ENCODE measurements around the gene KNDC1.

KNDC1 gene

DNA sequence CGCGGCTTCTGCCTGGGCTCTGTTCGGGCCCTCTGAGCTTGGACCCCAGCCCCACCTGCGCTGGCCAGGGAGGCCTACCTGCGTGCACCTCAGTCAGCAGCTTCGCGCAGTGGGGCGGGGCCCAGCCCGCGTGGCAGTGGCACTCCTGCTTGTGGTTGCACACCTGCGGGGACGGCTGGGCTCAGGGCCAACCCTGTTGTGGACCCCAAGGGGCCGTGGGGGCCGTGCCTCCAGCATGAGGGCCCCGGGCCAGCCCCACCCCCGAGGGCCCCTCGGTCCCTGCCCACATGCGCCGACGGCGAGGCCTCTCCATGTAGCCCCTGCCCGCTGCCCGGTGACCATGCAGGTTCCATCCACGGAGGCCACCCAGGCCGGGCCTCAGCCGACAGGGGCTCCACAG, 109.3 kb downstream of the KNDC1 start:
- no peak overlapping the region for H3K4me3 ChIP-seq (ENCODE audit: low read depth, low read length)
- TF ChIP-seq, protein P1, sequence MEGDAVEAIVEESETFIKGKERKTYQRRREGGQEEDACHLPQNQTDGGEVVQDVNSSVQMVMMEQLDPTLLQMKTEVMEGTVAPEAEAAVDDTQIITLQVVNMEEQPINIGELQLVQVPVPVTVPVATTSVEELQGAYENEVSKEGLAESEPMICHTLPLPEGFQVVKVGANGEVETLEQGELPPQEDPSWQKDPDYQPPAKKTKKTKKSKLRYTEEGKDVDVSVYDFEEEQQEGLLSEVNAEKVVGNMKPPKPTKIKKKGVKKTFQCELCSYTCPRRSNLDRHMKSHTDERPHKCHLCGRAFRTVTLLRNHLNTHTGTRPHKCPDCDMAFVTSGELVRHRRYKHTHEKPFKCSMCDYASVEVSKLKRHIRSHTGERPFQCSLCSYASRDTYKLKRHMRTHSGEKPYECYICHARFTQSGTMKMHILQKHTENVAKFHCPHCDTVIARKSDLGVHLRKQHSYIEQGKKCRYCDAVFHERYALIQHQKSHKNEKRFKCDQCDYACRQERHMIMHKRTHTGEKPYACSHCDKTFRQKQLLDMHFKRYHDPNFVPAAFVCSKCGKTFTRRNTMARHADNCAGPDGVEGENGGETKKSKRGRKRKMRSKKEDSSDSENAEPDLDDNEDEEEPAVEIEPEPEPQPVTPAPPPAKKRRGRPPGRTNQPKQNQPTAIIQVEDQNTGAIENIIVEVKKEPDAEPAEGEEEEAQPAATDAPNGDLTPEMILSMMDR (IDR thresholded peaks at IDR 0.05; ENCODE audit: borderline replicate concordance, insufficient read depth, low read depth, low read length) = no peak

DNA sequence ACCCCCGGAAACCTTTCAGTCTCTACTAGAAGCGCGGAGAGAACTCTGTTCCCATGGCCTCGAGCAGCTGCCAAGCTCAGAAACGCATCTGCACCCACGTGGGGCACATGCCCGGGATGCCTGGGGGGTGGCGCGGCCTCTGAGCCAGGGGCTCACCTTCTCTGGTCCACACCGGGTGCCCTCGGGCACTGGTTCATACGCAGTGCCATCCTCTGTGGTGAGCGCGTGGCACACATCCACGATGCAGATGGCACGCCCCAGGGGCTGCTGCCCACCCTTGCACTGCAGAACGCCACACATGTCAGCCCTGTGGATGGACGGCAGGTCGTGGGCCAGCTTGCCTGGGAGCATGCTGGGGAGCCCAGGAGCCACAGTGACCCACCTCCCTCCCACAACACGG, 110.2 kb downstream of the KNDC1 start:
- TF ChIP-seq, protein P1 (IDR thresholded peaks at IDR 0.05; ENCODE audit: borderline replicate concordance, insufficient read depth, low read depth, low read length) = no peak
- no peak overlapping the region for H3K4me3 ChIP-seq (ENCODE audit: low read depth, low read length)

DNA sequence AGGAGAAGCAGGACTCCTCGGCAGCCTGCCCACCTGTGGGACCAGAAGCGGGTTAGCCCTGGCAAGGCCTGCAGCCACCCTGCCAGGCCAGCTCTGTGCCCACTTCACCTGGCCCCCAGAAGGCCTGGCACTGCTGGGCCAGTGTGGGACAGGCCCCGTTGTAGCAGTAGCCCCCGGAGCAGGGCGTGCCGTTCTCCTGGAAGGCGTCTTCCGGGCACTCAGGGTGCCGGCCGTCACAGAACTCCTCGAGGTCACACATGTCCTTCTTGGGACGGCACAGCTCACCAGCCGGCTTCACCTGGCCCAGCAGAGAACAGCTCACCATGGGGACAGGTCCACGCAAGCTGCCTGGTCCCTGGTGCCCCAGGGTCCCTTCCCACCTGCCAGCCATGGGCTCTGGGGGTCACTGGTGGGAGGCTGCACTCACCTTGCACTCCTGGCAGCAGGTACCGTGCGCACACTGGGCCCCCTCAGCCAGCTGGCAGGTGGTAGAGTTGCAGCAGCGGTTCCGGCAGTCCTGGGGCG, 110.8 kb downstream of the KNDC1 start:
- H3K4me3 ChIP-seq (ENCODE audit: low read depth, low read length) = no peak overlapping the region
- TF ChIP-seq, protein P1 (IDR thresholded peaks at IDR 0.05; ENCODE audit: borderline replicate concordance, insufficient read depth, low read depth, low read length) = no peak

DNA sequence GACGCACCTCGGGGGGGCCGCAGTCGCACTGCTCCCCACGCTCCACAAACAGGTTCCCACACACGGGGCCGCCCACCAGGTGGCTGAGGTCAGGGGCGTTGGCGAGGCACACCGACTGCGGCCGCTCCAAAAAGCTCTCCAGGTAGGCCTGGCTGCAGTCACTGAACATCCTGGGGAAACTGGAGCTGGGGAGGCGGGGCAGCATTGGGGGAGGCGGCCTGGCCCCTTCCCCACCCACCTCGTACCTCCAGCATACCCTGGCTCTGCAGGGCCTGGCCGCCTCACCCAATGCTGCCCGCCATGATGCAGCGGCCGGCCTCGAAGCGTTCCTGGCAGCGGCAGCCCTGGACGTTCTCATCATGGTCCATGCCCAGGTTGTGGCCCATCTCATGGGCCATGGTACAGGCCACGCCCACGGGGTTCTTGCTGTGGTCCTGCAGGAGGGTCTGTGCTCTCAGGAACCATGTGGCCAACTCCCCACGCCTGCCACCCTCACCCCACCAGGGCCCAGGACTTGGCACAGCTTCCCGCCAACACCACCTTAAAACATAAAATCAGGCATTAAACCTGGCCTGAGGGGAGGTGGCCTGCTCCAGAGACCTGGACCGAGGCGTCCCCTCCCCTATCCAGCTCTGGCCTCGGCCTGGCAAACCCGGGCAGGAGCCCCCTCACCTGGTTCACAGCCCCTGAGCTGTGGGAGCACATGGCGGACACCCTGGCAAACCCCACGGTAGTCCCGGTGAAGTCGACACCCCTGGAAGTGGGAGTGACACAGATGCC, 111.7 kb downstream of the KNDC1 start:
- no peak overlapping the region for H3K4me3 ChIP-seq (ENCODE audit: low read depth, low read length)

DNA sequence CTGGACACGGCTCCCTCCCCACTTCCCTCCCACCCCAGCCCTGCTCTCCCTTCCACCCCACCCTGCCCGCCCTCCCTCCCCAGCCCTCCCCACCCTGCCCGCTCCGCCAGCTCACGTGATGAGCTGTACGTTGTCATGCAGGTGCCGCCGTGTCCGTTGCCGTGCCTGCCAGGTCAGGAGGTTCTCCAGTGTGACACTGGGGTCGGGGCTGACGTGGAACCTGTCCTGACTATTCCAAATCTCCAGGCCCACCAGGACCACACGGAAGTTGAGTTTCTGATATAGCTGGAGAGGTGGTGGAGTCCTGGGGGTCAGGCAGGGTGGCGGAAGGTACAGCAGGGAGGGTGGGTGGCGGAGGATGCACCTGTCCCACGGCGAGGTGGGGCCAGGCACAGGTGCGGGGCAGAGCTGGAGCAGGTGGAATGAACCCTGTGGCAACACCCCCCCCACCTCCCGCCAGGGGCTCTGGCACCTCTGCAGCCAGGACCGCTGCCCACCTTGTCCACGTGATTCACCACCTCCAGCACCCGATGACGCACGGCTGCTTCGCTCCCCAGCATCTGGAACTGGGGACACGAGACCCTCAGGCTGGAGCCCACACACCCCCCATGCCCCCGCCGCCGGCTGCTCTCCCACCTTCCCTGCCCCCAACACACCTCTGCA, 112.4 kb downstream of the KNDC1 start:
- no peak overlapping the region for H3K4me3 ChIP-seq (ENCODE audit: low read depth, low read length)
- TF ChIP-seq, protein P1 (IDR thresholded peaks at IDR 0.05; ENCODE audit: borderline replicate concordance, insufficient read depth, low read depth, low read length) = no peak

More for the DNA sequence above, 111.7 kb downstream of the KNDC1 start:
- TF ChIP-seq, protein P1 (IDR thresholded peaks at IDR 0.05; ENCODE audit: borderline replicate concordance, insufficient read depth, low read depth, low read length) = no peak

DNA sequence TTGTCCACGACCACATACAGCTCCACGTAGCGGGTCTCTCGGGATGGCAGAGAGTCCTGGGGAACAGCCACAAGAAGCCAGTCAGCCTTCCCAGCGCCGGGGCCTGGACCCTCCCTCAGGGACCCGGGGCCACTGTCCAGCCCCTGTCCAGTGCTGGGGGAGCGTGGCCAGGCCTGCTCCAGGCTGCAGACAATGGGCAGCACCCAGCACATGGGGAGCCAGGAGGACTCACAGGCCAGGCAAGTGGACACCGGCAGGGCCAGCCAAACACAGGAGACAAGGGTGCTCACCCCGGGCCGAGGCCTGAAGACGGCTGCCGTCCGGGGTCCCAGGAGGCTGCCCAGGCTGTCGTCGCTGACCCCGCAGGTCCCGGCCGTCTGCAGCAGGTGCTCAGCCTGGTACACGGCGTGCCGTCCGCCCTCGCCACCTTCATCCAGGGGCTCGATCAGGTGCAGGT, 113.0 kb downstream of the KNDC1 start:
- H3K4me3 ChIP-seq (ENCODE audit: low read depth, low read length) = no peak overlapping the region
- TF ChIP-seq, protein P1 (IDR thresholded peaks at IDR 0.05; ENCODE audit: borderline replicate concordance, insufficient read depth, low read depth, low read length) = no peak

All from GM12875 (cell line).